Hematopoietic multipotent progenitor cell (in vitro differentiated cells): ENCODE data around the gene OR2Y1. TPM values are rescaled to one million over a fixed set of nuclear protein-coding genes. Genes with fewer than 3 reads are reported as not detected.

ENCODE experiments used
- small RNA-seq: library from RNA; depleted of rRNA; stranded (forward); fragments of <200 nt; gene quantifications from one replicate; pipeline ENCODE3, GENCODE V24; 2012
- total RNA-seq: library from RNA; depleted of rRNA; stranded (reverse); fragments of >200 nt; gene quantifications from one replicate; pipeline ENCODE4 v1.2.3, GENCODE V29; 2012

The OR2Y1 gene
- total RNA-seq, 1 donor: not detected

Small RNAs within 50 kb of the gene (small RNA-seq; reads per million reads assigned to genes)
- 0.20 reads per million for gene RNU1-17P

Other genes starting within 250 kb of the OR2Y1 start
- gene CNOT6, start 245.7 kb downstream of the OR2Y1 start, total RNA-seq: 11.6 TPM
- not detected for gene SCGB3A1, start 148.6 kb downstream of the OR2Y1 start, total RNA-seq
- gene FLT4, start 90.5 kb downstream of the OR2Y1 start, total RNA-seq: 0.27 TPM
- gene MGAT1, start 62.7 kb upstream of the OR2Y1 start, total RNA-seq: 130 TPM
- 11.3 TPM for gene ZFP62, start 121.2 kb upstream of the OR2Y1 start, total RNA-seq
- gene BTNL8, start 159.1 kb upstream of the OR2Y1 start, total RNA-seq: under 0.01 TPM
- under 0.01 TPM for gene BTNL3, start 248.8 kb upstream of the OR2Y1 start, total RNA-seq